ENCODE measurements around the gene HOXB4. TPM values are rescaled to one million over a fixed set of nuclear protein-coding genes. Genes with fewer than 3 reads are reported as not detected.

Gene HOXB4
- polyA plus RNA-seq, 1 of the 3 experiments (the other 2 are of a cell fraction): 0.03 TPM

DNA sequence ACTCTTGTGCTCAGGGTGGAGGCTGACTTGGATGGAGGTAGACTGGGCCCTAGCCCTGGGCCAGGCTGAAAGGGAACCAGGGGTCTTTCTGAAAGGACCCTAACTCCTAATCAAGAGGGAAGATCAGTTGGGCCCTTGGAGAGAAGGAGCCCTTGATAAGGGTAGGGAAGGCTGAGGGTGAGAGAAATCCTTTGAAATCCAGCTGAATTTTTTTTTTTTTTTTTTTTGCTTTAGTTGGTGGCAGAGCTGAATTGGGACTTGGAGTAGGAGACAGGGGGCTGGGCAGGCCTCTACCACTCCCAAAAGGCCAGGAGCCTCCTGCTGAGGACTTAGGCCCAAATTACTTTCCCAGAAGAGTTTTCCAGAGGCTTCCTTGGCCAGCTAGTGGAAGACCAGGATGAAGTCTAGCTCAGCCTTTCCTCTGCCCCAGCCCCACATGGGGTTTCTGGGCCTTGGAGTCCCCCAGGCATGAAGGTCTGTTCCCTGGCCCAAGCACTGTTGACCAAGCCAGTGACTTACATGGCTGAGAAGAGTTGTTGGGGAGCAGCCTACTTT is 12.5 kb upstream of the HOXB4 start:
- Histone ChIP-seq H3K9ac (no peak overlapping the region), H3K27me3 (ENCODE audit: insufficient read depth) (peaks cover 98% of the 10 kb centered on the region), H4K20me1 (ENCODE audit: insufficient read depth) (no peaks in the 10 kb centered on the region), H3K27ac (ENCODE audit: low read depth in 2 of 2, low read length in 1 of 2) (no peak overlapping the region), H3K9me3 (no peaks in the 10 kb centered on the region), H3K4me2 (no peak overlapping the region), H3K79me2 (ENCODE audit: insufficient read depth) (no peaks in the 10 kb centered on the region), H3K36me3 (replicated peaks in 1 of 2; ENCODE audit: control insufficient read depth in 1 of 2, insufficient read depth in 2 of 2, low read length in 1 of 2) (no peaks in the 10 kb centered on the region), H3K9me2 (no peaks in the 10 kb centered on the region), H3K4me1 (ENCODE audit: control insufficient read depth in 1 of 2, insufficient read depth in 2 of 2, low read depth in 1 of 2, low read length in 1 of 2) (peaks cover 1 to 4% of the 10 kb centered on the region in 2 experiments; a peak in 1 of 4 replicates), H3K4me3 (ENCODE audit: low read depth in 2 of 2, low read length in 1 of 2) (no peak overlapping the region), H3F3A (replicated peaks; ENCODE audit: insufficient read depth) (peaks cover 4% of the 10 kb centered on the region), H2AFZ (ENCODE audit: low read depth) (no peak overlapping the region)
- CTCF ChIA-PET: interaction anchor here (0.6 to 1.3 kb wide), 3 partner anchors 22 to 288 kb away, joined by 3 to 4 read pairs (median 3); no protein-coding TSS in a partner anchor
- POLR2A ChIA-PET: no interaction called here
- TF ChIP-seq NFIC (IDR thresholded peaks at IDR 0.05; ENCODE audit: borderline replicate concordance): no peak
- no peak for TF ChIP-seq RAD21 (IDR thresholded peaks at IDR 0.05; ENCODE audit: low read length)
- no peak for TF ChIP-seq MXI1 (IDR thresholded peaks at IDR 0.05; ENCODE audit: low read depth, low read length)
- no peak for TF ChIP-seq CTCF (IDR thresholded peaks at IDR 0.05)
- TF ChIP-seq FOXM1 (IDR thresholded peaks at IDR 0.05; ENCODE audit: low read depth): no peak
- no peak for TF ChIP-seq GABPA (IDR thresholded peaks at IDR 0.05; ENCODE audit: low read depth)
- TF ChIP-seq MEF2A (IDR thresholded peaks at IDR 0.05; ENCODE audit: borderline replicate concordance, low read depth): no peak
- TF ChIP-seq EP300 (IDR thresholded peaks at IDR 0.05; ENCODE audit: borderline replicate concordance in 1 of 2, low read depth in 1 of 2, low read length in 1 of 2): no peak
- TF ChIP-seq RFX5 (IDR thresholded peaks at IDR 0.05; ENCODE audit: low read length): no peak
- no peak for TF ChIP-seq TEAD4 (IDR thresholded peaks at IDR 0.05; ENCODE audit: borderline replicate concordance, insufficient read depth)
- no peak for TF ChIP-seq CHD2 (IDR thresholded peaks at IDR 0.05; ENCODE audit: low read length, partially characterized antibody)
- no peak for TF ChIP-seq SIN3A (IDR thresholded peaks at IDR 0.05; ENCODE audit: borderline replicate concordance, low read depth, low read length)
- TF ChIP-seq ZBTB33 (IDR thresholded peaks at IDR 0.05; ENCODE audit: borderline replicate concordance, low read depth): no peak
- no peak for TF ChIP-seq JUND (IDR thresholded peaks at IDR 0.05)
- TF ChIP-seq, protein P1, sequence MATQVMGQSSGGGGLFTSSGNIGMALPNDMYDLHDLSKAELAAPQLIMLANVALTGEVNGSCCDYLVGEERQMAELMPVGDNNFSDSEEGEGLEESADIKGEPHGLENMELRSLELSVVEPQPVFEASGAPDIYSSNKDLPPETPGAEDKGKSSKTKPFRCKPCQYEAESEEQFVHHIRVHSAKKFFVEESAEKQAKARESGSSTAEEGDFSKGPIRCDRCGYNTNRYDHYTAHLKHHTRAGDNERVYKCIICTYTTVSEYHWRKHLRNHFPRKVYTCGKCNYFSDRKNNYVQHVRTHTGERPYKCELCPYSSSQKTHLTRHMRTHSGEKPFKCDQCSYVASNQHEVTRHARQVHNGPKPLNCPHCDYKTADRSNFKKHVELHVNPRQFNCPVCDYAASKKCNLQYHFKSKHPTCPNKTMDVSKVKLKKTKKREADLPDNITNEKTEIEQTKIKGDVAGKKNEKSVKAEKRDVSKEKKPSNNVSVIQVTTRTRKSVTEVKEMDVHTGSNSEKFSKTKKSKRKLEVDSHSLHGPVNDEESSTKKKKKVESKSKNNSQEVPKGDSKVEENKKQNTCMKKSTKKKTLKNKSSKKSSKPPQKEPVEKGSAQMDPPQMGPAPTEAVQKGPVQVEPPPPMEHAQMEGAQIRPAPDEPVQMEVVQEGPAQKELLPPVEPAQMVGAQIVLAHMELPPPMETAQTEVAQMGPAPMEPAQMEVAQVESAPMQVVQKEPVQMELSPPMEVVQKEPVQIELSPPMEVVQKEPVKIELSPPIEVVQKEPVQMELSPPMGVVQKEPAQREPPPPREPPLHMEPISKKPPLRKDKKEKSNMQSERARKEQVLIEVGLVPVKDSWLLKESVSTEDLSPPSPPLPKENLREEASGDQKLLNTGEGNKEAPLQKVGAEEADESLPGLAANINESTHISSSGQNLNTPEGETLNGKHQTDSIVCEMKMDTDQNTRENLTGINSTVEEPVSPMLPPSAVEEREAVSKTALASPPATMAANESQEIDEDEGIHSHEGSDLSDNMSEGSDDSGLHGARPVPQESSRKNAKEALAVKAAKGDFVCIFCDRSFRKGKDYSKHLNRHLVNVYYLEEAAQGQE (IDR thresholded peaks at IDR 0.05; ENCODE audit: low read depth, low read length): no peak
- no peak for TF ChIP-seq FOSL2 (IDR thresholded peaks at IDR 0.05; ENCODE audit: borderline replicate concordance, low read depth)
- TF ChIP-seq ELF1 (IDR thresholded peaks at IDR 0.05): no peak
- TF ChIP-seq TCF12 (IDR thresholded peaks at IDR 0.05): no peak
- no peak for DNase-seq

Measured in SK-N-SH (cell line).